Tongue (tissue), 2 donors: ENCODE measurements around the gene TBCK. TPM values are rescaled to one million over a fixed set of nuclear protein-coding genes. Genes with fewer than 3 reads are reported as not detected.
A peak's percentile ranks its signal among the peaks of the same experiment; 100 is the strongest.
"Not testable (repeated sequence)": the region's sequence is repeated elsewhere in the genome, so short reads cannot be mapped to it uniquely, and the experiment has no call there.

ENCODE experiments used
- DNase-seq: peaks from one replicate; pipeline ENCODE4 v3.0.0-alpha.2; 2015
- total RNA-seq: library from RNA; depleted of rRNA; stranded (reverse); fragments of >200 nt; gene quantifications from one replicate; pipeline ENCODE4 v1.2.3, GENCODE V29; 2014

The TBCK gene
- total RNA-seq, 1 donor from 2014 or later: 72.9 TPM

DNA sequence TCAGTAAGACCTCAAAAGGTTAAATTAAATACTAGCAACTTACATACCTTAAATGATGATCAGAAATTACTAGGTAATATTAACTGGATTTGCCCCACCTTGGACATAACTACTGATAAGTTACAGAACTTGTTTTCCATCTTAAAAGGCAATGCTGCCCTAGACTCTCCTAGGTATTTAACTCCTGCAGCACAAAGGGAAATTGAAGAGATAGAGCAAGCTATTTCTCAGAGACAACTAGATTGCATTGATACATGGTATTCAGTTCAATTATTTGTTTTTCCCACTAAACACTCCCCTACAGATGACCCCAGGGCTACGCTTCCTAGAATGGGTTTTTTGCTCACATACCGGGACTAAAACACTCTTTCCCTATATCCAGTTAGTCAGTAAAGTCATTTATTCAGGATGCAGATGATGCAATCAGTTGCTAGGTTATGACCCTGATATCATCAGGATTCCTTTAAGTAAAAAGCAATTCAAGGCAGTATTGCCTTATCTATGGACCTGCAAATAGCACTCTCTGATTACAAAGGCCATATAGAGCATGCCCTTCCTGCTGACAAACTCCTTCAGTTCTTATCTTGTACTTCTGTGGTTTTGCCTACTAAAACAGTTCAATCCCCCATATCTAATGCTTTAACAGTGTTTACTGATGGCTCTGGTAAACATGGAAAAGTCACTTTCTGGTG is 204.1 kb downstream of the TBCK start:
- not testable (repeated sequence) for DNase-seq

DNA sequence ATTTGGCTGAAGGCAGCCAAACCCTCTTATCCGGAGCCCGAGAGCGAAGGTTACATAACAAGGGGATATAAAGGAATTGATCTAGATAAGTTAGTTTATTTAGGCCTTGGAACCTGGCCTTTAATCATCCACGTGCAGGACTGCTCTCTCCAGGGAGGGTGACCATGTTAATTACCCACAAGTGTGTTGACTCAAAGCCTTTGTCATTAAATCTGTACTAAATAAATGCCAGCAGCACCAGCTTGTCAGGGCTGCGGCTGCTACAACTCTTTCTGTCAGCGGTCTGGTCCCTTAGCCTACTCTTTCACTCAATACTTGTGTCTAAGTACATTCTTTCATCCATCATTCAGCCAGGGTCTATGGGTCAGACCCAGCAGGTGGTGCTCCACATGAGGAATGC is 206.1 kb downstream of the TBCK start:
- DNase-seq: no peak

GRCh38 chr4:106105697-106106096 is 210.3 kb downstream of the TBCK start:
- no peak for DNase-seq

DNA sequence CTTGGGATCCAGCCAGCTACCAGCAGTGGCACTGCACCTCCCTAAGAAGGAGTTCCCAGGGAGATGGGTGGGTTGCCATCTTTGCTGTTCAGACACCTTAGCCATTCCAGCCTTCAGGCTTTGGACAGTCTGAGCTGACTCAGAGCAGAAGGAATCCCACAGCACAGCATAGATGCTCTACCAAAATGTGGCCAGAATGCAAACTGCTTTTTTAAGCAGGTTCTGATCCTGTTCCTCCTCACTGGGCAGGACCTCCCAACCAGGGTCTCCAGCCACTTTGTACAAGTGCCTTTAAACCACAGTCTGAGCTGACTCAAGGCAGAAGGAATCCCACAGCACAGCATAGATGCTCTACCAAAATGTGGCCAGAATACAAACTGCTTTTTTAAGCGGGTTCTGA is 211.7 kb downstream of the TBCK start:
- DNase-seq: no peak

GRCh38 chr4:106096454-106096853 is 219.6 kb downstream of the TBCK start:
- no peak for DNase-seq

DNA sequence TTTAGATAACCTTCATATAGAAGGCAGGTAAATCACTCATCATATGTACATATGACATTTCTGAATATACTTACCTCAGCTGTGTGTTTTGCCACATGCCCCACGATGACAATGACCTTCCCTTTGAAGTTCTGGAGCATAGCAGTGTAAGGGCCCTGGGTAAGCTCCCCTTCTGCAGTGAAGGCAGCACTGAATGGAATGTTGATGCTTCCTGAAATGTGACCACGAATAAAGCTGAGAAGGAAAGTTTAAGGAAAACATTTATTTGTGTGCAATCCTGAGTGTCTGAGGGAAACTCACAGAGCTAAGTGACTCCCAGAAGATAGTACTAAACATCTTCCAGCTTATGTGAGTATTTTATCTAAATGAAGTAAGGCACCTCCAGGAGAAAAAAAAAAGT is 220.6 kb downstream of the TBCK start:
- DNase-seq: no peak

GRCh38 chr4:106092361-106093040 is 223.5 kb downstream of the TBCK start:
- no peak for DNase-seq

GRCh38 chr4:106090826-106091225 is 225.2 kb downstream of the TBCK start:
- no peak for DNase-seq

GRCh38 chr4:106083065-106083464 is 232.9 kb downstream of the TBCK start:
- no peak for DNase-seq

GRCh38 chr4:106080376-106080775 is 235.6 kb downstream of the TBCK start:
- no peak for DNase-seq

GRCh38 chr4:106079616-106080015 is 236.4 kb downstream of the TBCK start:
- DNase-seq: no peak

- no peak for DNase-seq
These were observed 251.0 kb downstream of the TBCK start for GRCh38 chr4:106065018-106065417.

GRCh38 chr4:106063009-106063408 is 253.0 kb downstream of the TBCK start:
- DNase-seq: no peak

- no peak for DNase-seq
These were observed 253.5 kb downstream of the TBCK start for GRCh38 chr4:106062452-106062875.

DNA sequence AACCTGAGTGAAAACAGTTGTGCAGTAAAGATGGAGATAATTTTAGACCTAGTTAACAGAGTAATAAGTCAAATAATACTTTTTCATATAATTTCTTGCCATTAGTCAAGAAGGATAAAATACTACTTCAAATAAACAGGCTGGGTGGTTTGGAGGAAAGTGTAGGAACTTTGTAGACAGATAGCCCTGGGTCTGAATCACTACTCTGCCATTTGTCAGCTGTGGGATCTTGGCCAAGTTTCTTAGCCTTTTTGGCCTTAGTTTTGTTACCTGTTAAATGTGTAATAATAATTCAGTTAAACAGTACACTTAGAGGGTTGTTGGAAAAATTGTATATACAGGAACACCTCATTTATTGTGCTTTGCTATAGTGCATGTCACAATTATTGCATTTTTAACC is 257.1 kb downstream of the TBCK start:
- no peak for DNase-seq

- DNase-seq: no peak
These were observed 259.1 kb downstream of the TBCK start for GRCh38 chr4:106056914-106057313.

DNA sequence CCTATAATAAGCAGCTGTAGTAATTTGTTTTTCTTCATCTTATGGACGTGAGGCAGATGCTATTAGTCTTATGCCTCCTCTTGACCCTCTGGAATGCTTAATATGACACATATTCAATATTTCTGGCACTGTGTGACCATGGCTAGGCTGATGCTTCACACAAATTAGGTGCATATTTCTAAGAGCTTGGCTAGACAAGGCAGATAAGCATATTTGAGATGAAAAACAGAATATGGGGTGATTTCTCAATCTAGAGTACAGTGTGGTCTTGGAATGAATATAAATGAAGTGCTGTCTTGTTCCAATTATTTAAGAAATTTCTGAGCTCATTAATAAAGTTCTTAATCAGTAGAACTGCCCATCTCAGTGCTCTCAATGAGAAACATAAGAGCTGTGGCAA is 264.5 kb downstream of the TBCK start:
- no peak for DNase-seq

DNA sequence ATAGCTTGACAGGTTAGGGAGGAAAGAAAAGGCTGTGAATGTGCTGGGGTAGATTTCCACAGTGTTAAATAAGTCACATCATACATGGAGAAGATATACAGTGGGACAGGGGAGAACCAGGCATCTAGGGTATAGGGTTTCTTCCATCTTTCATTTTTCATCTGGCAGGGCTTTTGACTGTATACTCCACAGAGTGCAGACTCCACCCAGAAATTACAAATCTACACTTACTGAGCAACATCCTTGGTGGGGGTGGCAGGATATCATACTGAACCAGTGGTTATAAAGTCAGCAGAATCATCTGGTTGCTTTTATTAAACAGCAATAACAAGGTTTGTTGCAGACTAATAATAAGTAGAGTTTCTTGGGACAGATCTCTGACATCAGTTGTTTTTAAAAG is 266.5 kb downstream of the TBCK start:
- no peak for DNase-seq

DNA sequence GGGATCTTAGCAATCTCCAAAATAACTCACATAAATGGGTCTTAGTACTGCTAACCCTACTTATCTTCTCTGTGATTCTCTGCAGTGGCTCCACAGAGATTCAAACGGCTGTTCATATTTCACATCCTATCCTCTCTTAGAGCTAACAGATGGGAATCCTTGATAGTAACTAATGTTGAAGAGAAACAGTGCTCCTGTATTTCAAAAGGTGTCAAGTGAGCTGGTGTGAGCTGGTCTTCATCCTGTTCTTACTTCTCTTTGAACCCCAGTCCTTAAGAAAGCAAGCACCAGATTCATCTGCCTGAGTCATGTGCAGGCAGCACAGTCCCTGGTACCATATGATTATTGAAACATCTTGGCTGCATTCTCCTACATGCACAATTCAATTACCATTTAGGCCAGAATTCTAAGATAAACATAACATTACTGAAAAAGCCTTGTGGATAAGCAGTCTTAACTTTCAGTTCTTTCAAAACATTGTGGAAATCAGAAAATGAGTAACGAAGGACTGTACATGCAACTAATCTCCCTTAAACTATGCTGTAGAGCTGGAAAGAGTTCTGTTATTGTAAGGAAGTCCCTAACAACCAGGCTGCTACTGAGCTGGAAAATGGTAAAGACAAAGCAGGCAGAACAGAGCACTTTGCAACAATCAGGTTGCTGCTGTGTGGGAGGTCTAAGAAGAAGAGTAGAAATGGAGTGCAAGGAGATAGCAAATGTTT is 267.6 kb downstream of the TBCK start:
- DNase-seq: peak; percentile 43

- DNase-seq: no peak
These were observed 269.9 kb downstream of the TBCK start for GRCh38 chr4:106046083-106046482.

GRCh38 chr4:106041294-106042002 is 274.6 kb downstream of the TBCK start:
- no peak for DNase-seq

DNA sequence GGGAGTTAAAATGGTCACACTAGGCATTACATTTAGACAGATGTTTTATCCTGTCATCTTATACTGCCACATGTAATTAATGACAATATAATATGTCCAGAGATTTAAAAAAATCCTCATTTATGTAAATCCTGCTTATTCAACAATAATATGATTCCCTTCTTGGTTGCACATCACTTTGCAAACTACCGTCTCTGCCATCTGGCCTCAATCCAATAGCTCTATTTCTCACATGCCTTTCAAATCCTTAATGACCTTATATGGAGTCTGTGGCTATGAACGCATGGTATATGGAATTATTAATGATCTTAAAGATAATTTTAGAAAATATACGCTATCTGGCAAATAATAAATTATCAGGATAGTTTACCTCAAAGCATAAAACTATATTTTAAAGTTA is 276.2 kb downstream of the TBCK start:
- DNase-seq: peak; percentile 69

GRCh38 chr4:106038908-106039307 is 277.1 kb downstream of the TBCK start:
- no peak for DNase-seq
